PC-3 (cell line): Measurements from ENCODE around the gene PSMB7. TPM values are rescaled to one million over a fixed set of nuclear protein-coding genes. Genes with fewer than 3 reads are reported as not detected.

Source experiments
- ATAC-seq: fragments of 200-7000 bp; cut with Tn5 transposase; 2 replicates; pipeline ENCODE4 v1.9.1; 2020; ENCODE audit warnings: mild to moderate bottlenecking, moderate library complexity
- BruUV-seq: library from RNA; stranded (reverse); fragments of 400-500 nt; replicated peaks from 2 replicates; lab custom pipeline; 2021; lab: Mats Ljungman, UMichigan
- CTCF ChIA-PET: fragments of 300-600 bp; sonication (Branson Sonifier 250); formaldehyde crosslinking; loops from one replicate; lab custom pipeline; 2022; ENCODE audit warnings: antibody characterized with exemption; lab: Charles Lee
- POLR2A ChIA-PET: fragments of 300-600 bp; sonication (Branson Sonifier 250); formaldehyde crosslinking; loops from one replicate; lab custom pipeline; 2022; ENCODE audit warnings: antibody characterized with exemption; ENCODE audit not compliant: unreplicated experiment; lab: Charles Lee
- DNase-seq: peaks from one replicate; pipeline ENCODE4 v3.0.0-alpha.2; 2015
- H2AFZ ChIP-seq: fragments of 300-600 bp; sonication (generic); 2 replicates; pipeline ENCODE4 v1.6.0; 2016; ENCODE audit warnings: antibody characterized with exemption, low read length
- H3F3A ChIP-seq: fragments of 300-600 bp; sonication (generic); one replicate; pipeline ENCODE4 v1.6.0; 2017; ENCODE audit warnings: antibody characterized with exemption, low read length, control low read depth, mild to moderate bottlenecking; ENCODE audit not compliant: unreplicated experiment
- H3K27ac ChIP-seq: fragments of 300-600 bp; sonication (generic); 2 replicates; pipeline ENCODE4 v1.5.1; 2016; ENCODE audit warnings: mild to moderate bottlenecking, low read length
- H3K27me3 ChIP-seq: fragments of 300-600 bp; sonication (generic); 2 replicates; pipeline ENCODE4 v1.6.1; 2016; ENCODE audit warnings: low read length, mixed read lengths
- H3K36me3 ChIP-seq: fragments of 300-600 bp; sonication (generic); 2 replicates; pipeline ENCODE4 v1.6.1; 2016; ENCODE audit warnings: low read depth, mixed run types, low read length, mixed read lengths
- H3K4me1 ChIP-seq: fragments of 300-600 bp; sonication (generic); 2 replicates; pipeline ENCODE4 v1.5.1; 2016; ENCODE audit warnings: low read length; ENCODE audit not compliant: insufficient read depth
- H3K4me2 ChIP-seq: fragments of 300-600 bp; sonication (generic); 2 replicates; pipeline ENCODE4 v1.6.0; 2016; ENCODE audit warnings: low read length
- H3K4me3 ChIP-seq: fragments of 300-600 bp; sonication (generic); 2 replicates; pipeline ENCODE4 v1.5.1; 2016; ENCODE audit warnings: mild to moderate bottlenecking, low read length, mixed read lengths
- H3K79me2 ChIP-seq: fragments of 300-600 bp; sonication (generic); 2 replicates; pipeline ENCODE4 v1.6.1; 2017; ENCODE audit warnings: low read length, mixed read lengths
- H3K9ac ChIP-seq: fragments of 300-600 bp; sonication (generic); 2 replicates; pipeline ENCODE4 v1.6.0; 2016; ENCODE audit warnings: mild to moderate bottlenecking, low read length
- H3K9me2 ChIP-seq: fragments of 300-600 bp; sonication (generic); replicated peaks from 2 replicates; pipeline ENCODE4 v1.6.1; 2016; ENCODE audit warnings: mixed run types, low read length, mixed read lengths
- H3K9me3 ChIP-seq: fragments of 300-600 bp; sonication (generic); 2 replicates; pipeline ENCODE4 v1.6.1; 2016; ENCODE audit warnings: low read length, mixed read lengths
- H4K20me1 ChIP-seq: fragments of 300-600 bp; sonication (generic); 2 replicates; pipeline ENCODE4 v1.6.1; 2016; ENCODE audit warnings: low read length, mixed read lengths
- EZH2 ChIP-seq: fragments of 300-600 bp; sonication (generic); IDR thresholded peaks from one replicate; pipeline ENCODE4 v1.6.1; 2017; ENCODE audit warnings: antibody characterized with exemption, mild to moderate bottlenecking, low read length; ENCODE audit not compliant: unreplicated experiment
- EZH2phosphoT487 ChIP-seq: fragments of 300-600 bp; sonication (generic); IDR thresholded peaks from 2 replicates; pipeline ENCODE4 v1.6.1; 2018; ENCODE audit warnings: mild to moderate bottlenecking, antibody characterized with exemption, low read length, borderline replicate concordance
- intact Hi-C: fragments of 100-400 bp; cut with micrococcal nuclease; formaldehyde crosslinking; loops from 2 replicates; pipeline ENCODE4 v1.9.0; 2023
- total RNA-seq: library from RNA; depleted of rRNA; stranded (reverse); fragments of >200 nt; gene quantifications from 2 replicates; pipeline ENCODE4 v1.2.3, GENCODE V29; 2014
- TF ChIP-seq, protein P1 (sequence below): fragments of 300-600 bp; sonication (generic); conservative IDR thresholded peaks from 2 replicates; pipeline ENCODE4 v1.5.1; 2017; ENCODE audit warnings: antibody characterized with exemption, low read depth, mild to moderate bottlenecking, low read length

PSMB7 gene
- total RNA-seq, 1 experiment from 2014 or later: 372 TPM

- H3K27ac ChIP-seq: no peak overlapping the region
- no peaks in the 10 kb centered on the region for H4K20me1 ChIP-seq
- intact Hi-C loops: no loop called here
- H3K36me3 ChIP-seq: peaks cover 6% of the 10 kb centered on the region; the same call in 1 of the 2 replicates
- no TSS peak for BruUV-seq
- no peaks in the 10 kb centered on the region for H3K9me3 ChIP-seq
- H3F3A ChIP-seq: peaks cover 4% of the 10 kb centered on the region
- no peak for ATAC-seq
- CTCF ChIA-PET: interaction anchor here (0.6 kb wide), 1 partner anchor 801 kb away, joined by 4 read pairs; no protein-coding TSS in a partner anchor
- H3K9me2 ChIP-seq: no peaks in the 10 kb centered on the region
- peaks cover 17% of the 10 kb centered on the region for H3K4me1 ChIP-seq
- DNase-seq: no peak
- no peaks in the 10 kb centered on the region for H3K79me2 ChIP-seq
- TF ChIP-seq EZH2phosphoT487: no peak
- TF ChIP-seq, protein P1, sequence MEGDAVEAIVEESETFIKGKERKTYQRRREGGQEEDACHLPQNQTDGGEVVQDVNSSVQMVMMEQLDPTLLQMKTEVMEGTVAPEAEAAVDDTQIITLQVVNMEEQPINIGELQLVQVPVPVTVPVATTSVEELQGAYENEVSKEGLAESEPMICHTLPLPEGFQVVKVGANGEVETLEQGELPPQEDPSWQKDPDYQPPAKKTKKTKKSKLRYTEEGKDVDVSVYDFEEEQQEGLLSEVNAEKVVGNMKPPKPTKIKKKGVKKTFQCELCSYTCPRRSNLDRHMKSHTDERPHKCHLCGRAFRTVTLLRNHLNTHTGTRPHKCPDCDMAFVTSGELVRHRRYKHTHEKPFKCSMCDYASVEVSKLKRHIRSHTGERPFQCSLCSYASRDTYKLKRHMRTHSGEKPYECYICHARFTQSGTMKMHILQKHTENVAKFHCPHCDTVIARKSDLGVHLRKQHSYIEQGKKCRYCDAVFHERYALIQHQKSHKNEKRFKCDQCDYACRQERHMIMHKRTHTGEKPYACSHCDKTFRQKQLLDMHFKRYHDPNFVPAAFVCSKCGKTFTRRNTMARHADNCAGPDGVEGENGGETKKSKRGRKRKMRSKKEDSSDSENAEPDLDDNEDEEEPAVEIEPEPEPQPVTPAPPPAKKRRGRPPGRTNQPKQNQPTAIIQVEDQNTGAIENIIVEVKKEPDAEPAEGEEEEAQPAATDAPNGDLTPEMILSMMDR: no peak
- TF ChIP-seq EZH2: no peak
- H3K4me3 ChIP-seq: no peak overlapping the region
- no peak overlapping the region for H3K9ac ChIP-seq
- no peak overlapping the region for H2AFZ ChIP-seq
- POLR2A ChIA-PET: interaction anchor here (0.7 kb wide), 1 partner anchor 218 kb away, joined by 4 read pairs; no protein-coding TSS in a partner anchor
- H3K27me3 ChIP-seq: no peaks in the 10 kb centered on the region
- no peak overlapping the region for H3K4me2 ChIP-seq
Measured at GRCh38 chr9:124344291-124345050, 70.8 kb downstream of the PSMB7 start.

GRCh38 chr9:124343533-124344290 is 71.5 kb downstream of the PSMB7 start:
- Histone ChIP-seq H3K4me3 (no peak overlapping the region), H3F3A (peaks cover 4% of the 10 kb centered on the region), H3K79me2 (no peaks in the 10 kb centered on the region), H3K4me1 (peaks cover 17% of the 10 kb centered on the region), H2AFZ (no peak overlapping the region), H4K20me1 (no peaks in the 10 kb centered on the region), H3K27ac (no peak overlapping the region), H3K4me2 (peak overlapping the region; percentile 70), H3K27me3 (no peaks in the 10 kb centered on the region), H3K9me3 (no peaks in the 10 kb centered on the region), H3K9me2 (no peaks in the 10 kb centered on the region), H3K36me3 (peaks cover 2% of the 10 kb centered on the region; the same call in 1 of the 2 replicates), H3K9ac (no peak overlapping the region)
- intact Hi-C loops: no loop called here
- POLR2A ChIA-PET: no interaction called here
- CTCF ChIA-PET: no interaction called here
- TF ChIP-seq EZH2: no peak
- TF ChIP-seq, protein P1: no peak
- no peak for TF ChIP-seq EZH2phosphoT487
- no peak for DNase-seq
- no TSS peak for BruUV-seq
- ATAC-seq: no peak
